Measurements from ENCODE around the gene SARDH. TPM values are rescaled to one million over a fixed set of nuclear protein-coding genes. Genes with fewer than 3 reads are reported as not detected.

Gene SARDH
- total and polyA plus RNA-seq, 2 donors (not counting 3 experiments of a cell fraction or from before 2014, with no cell fraction given), result 0.19 to 0.44 TPM

GRCh38 chr9:133727876-133728441 lies 10.2 kb downstream of the SARDH start:
- Histone ChIP-seq H4K20me1 (replicated peaks; ENCODE audit: control insufficient read depth, extremely low read depth, insufficient read depth, low read length) (no peaks in the 10 kb centered on the region), H3K9me1 (replicated peaks; ENCODE audit: control insufficient read depth, extremely low read depth, insufficient read depth, low read length) (no peaks in the 10 kb centered on the region), H3K27me3 (ENCODE audit: control insufficient read depth in 2 of 2, insufficient read depth in 2 of 2, low read length in 2 of 2) (no peaks in the 10 kb centered on the region), H3K36me3 (ENCODE audit: control insufficient read depth in 2 of 2, extremely low read depth in 1 of 2, insufficient read depth in 2 of 2, low read length in 2 of 2) (no peaks in the 10 kb centered on the region), H3K79me2 (ENCODE audit: control insufficient read depth, insufficient read depth, low read length) (no peaks in the 10 kb centered on the region), H3K4me3 (replicated peaks in 1 of 3; ENCODE audit: insufficient read depth in 1 of 3, low read depth in 1 of 3, low read length in 3 of 3) (no peak overlapping the region), H3K9ac (replicated peaks; ENCODE audit: extremely low read depth, insufficient read depth, low read length) (no peak overlapping the region), H3K4me2 (ENCODE audit: insufficient read depth, low read length) (no peak overlapping the region), H3K4me1 (ENCODE audit: control insufficient read depth, extremely low read depth, insufficient read depth, low read length) (no peaks in the 10 kb centered on the region), H2AFZ (ENCODE audit: low read depth, low read length) (no peak overlapping the region), H3K27ac (ENCODE audit: insufficient read depth, low read depth, low read length) (no peak overlapping the region), H3K9me3 (replicated peaks; ENCODE audit: control insufficient read depth, insufficient read depth, low read length) (no peaks in the 10 kb centered on the region)
- BruUV-seq (replicated peaks), result no TSS peak
- no peak for TF ChIP-seq MAX (IDR thresholded peaks at IDR 0.05; ENCODE audit: insufficient read depth, insufficient read length)
- no peak for TF ChIP-seq FOS (IDR thresholded peaks at IDR 0.05; ENCODE audit: borderline replicate concordance, insufficient read depth, low read length)
- POLR2A ChIA-PET, result no interaction called here
- DNase-seq (ENCODE audit: low read depth, low spot score) (no peak), FAIRE-seq (no peak)
- intact Hi-C loops (cut with micrococcal nuclease) (no loop called here), dilution Hi-C loops (cut with MboI; ENCODE audit: extremely low pct_ligation_motif_present, low sequenced_read_pairs) (no loop called here)
- CTCF ChIA-PET, result interaction anchor here (1.0 to 1.6 kb wide), 2 partner anchors 15 to 542 kb away, joined by 3 to 7 read pairs; no protein-coding TSS in a partner anchor

- Histone ChIP-seq H3K4me2 (ENCODE audit: insufficient read depth, low read length) (no peak overlapping the region), H3K4me3 (replicated peaks in 1 of 3; ENCODE audit: insufficient read depth in 1 of 3, low read depth in 1 of 3, low read length in 3 of 3) (no peak overlapping the region), H3K4me1 (ENCODE audit: control insufficient read depth, extremely low read depth, insufficient read depth, low read length) (no peaks in the 10 kb centered on the region), H3K9me1 (replicated peaks; ENCODE audit: control insufficient read depth, extremely low read depth, insufficient read depth, low read length) (no peaks in the 10 kb centered on the region), H3K36me3 (ENCODE audit: control insufficient read depth in 2 of 2, extremely low read depth in 1 of 2, insufficient read depth in 2 of 2, low read length in 2 of 2) (no peaks in the 10 kb centered on the region), H3K27me3 (ENCODE audit: control insufficient read depth in 2 of 2, insufficient read depth in 2 of 2, low read length in 2 of 2) (no peaks in the 10 kb centered on the region), H3K9me3 (replicated peaks; ENCODE audit: control insufficient read depth, insufficient read depth, low read length) (no peaks in the 10 kb centered on the region), H2AFZ (ENCODE audit: low read depth, low read length) (no peak overlapping the region), H3K79me2 (ENCODE audit: control insufficient read depth, insufficient read depth, low read length) (no peaks in the 10 kb centered on the region), H4K20me1 (replicated peaks; ENCODE audit: control insufficient read depth, extremely low read depth, insufficient read depth, low read length) (no peaks in the 10 kb centered on the region), H3K27ac (ENCODE audit: insufficient read depth, low read depth, low read length) (no peak overlapping the region), H3K9ac (replicated peaks; ENCODE audit: extremely low read depth, insufficient read depth, low read length) (no peak overlapping the region)
- DNase-seq (ENCODE audit: low read depth, low spot score) (no peak), FAIRE-seq (no peak)
- BruUV-seq (replicated peaks), result no TSS peak
- CTCF ChIA-PET, result interaction anchor here (0.7 to 1.6 kb wide), 4 partner anchors 16 to 541 kb away, joined by 3 to 7 read pairs (median 4); no protein-coding TSS in a partner anchor
- dilution Hi-C loops (cut with MboI; ENCODE audit: extremely low pct_ligation_motif_present, low sequenced_read_pairs), result no loop called here
- POLR2A ChIA-PET, result no interaction called here
- intact Hi-C loops (cut with micrococcal nuclease), result no loop called here
- TF ChIP-seq FOS (IDR thresholded peaks at IDR 0.05; ENCODE audit: borderline replicate concordance, insufficient read depth, low read length) (no peak), POLR2AphosphoS5 (IDR thresholded peaks at IDR 0.05; ENCODE audit: insufficient read depth, low read depth, low read length) (no peak), EZH2 (IDR thresholded peaks at IDR 0.05; ENCODE audit: borderline replicate concordance, low read depth, low read length, severe bottlenecking) (no peak), GATA2 (IDR thresholded peaks at IDR 0.05; ENCODE audit: insufficient read depth, insufficient read length, low read depth, low read length) (no peak), POLR2A (IDR thresholded peaks at IDR 0.05; ENCODE audit: low read depth, low read length) (no peak), MAX (IDR thresholded peaks at IDR 0.05; ENCODE audit: insufficient read depth, insufficient read length) (no peak), MYC (IDR thresholded peaks at IDR 0.05; ENCODE audit: low read depth, low read length) (no peak), JUN (IDR thresholded peaks at IDR 0.05; ENCODE audit: borderline replicate concordance, insufficient read depth, insufficient read length, low read depth) (no peak), CTCF (IDR thresholded peaks at IDR 0.05; ENCODE audit: extremely low read depth in 1 of 2, insufficient read depth in 1 of 2, low read depth in 1 of 2, low read length in 2 of 2) (no peak)
These were observed 10.8 kb downstream of the SARDH start for GRCh38 chr9:133727277-133727875.
